HG02623 (cell line): ENCODE results near the gene OR52J3.

Experiments used
- ATAC-seq: cut with Tn5 transposase; IDR thresholded peaks from one replicate; pipeline ENCODE4 v1.9.1; 2021; ENCODE audit warnings: moderate library complexity; ENCODE audit not compliant: unreplicated experiment

The OR52J3 gene

GRCh38 chr11:5092821-5093585 lies 46.7 kb downstream of the OR52J3 start:
- no peak for ATAC-seq

- ATAC-seq = no peak
Measured at GRCh38 chr11:5096011-5096410, 49.7 kb downstream of the OR52J3 start.
